Measurements from ENCODE around the gene CENPVL3. TPM values are rescaled to one million over a fixed set of nuclear protein-coding genes. Genes with fewer than 3 reads are reported as not detected.

The CENPVL3 gene
- total RNA-seq, 1 experiment from 2014 or later = not detected

- POLR2A ChIA-PET = no interaction called here
- H3K9me2 ChIP-seq (ENCODE audit: insufficient read depth) = no peaks in the 10 kb centered on the region
- H3K27me3 ChIP-seq (ENCODE audit: insufficient read depth, low read length) = 0 out of 2 replicates have a peak, but pooled peaks cover 5% of the 10 kb centered on the region
- no peak overlapping the region for H2AFZ ChIP-seq (ENCODE audit: low read depth, low read length, poor library complexity, severe bottlenecking)
- TF ChIP-seq CEBPB (IDR thresholded peaks at IDR 0.05; ENCODE audit: low read depth) (no peak), ZBTB33 (IDR thresholded peaks at IDR 0.05; ENCODE audit: extremely low read depth, insufficient replicate concordance, low read length) (no peak), ZFX (IDR thresholded peaks at IDR 0.05) (no peak), SP1 (IDR thresholded peaks at IDR 0.05; ENCODE audit: low read depth) (no peak), ZNF274 (IDR thresholded peaks at IDR 0.05; ENCODE audit: low read depth, low read length) (no peak), MAX (IDR thresholded peaks at IDR 0.05) (no peak), RAD21 (IDR thresholded peaks at IDR 0.05; ENCODE audit: low read depth) (no peak), ELF1 (IDR thresholded peaks at IDR 0.05; ENCODE audit: borderline replicate concordance, low read depth) (no peak), CTCF (IDR thresholded peaks at IDR 0.05 in 2 of 3, conservative IDR thresholded peaks at IDR 0.05 in 1 of 3; ENCODE audit: borderline replicate concordance in 1 of 3, insufficient read depth in 1 of 3, low read depth in 2 of 3, low read length in 2 of 3) (no peak), YY1 (IDR thresholded peaks at IDR 0.05; ENCODE audit: extremely low read depth, insufficient replicate concordance, low read depth, low read length) (no peak)
- no peaks in the 10 kb centered on the region for H3K4me1 ChIP-seq (ENCODE audit: control insufficient read depth in 1 of 2, insufficient read depth in 2 of 2, low read length in 2 of 2)
- H3K9ac ChIP-seq (ENCODE audit: low read length) = no peak overlapping the region
- no peaks in the 10 kb centered on the region for H3K9me3 ChIP-seq (ENCODE audit: control insufficient read depth in 1 of 2, insufficient read depth in 1 of 2, low read depth in 1 of 2, low read length in 2 of 2)
- no peak overlapping the region for H3K27ac ChIP-seq (ENCODE audit: low read depth, low read length)
- intact Hi-C loops (cut with micrococcal nuclease) = no loop called here
- no peak for DNase-seq (ENCODE audit: low read depth, low spot score)
- H3K4me2 ChIP-seq (ENCODE audit: low read length) = no peak overlapping the region
- no peaks in the 10 kb centered on the region for H4K20me1 ChIP-seq (ENCODE audit: insufficient read depth)
- H3K4me3 ChIP-seq (replicated peaks in 1 of 2; ENCODE audit: low read depth in 1 of 2, low read length in 2 of 2) = no peak overlapping the region
- ATAC-seq = no peak
- CTCF ChIA-PET = no interaction called here
- H3K79me2 ChIP-seq (ENCODE audit: insufficient read depth, low read length) = no peaks in the 10 kb centered on the region
- no peaks in the 10 kb centered on the region for H3K36me3 ChIP-seq (ENCODE audit: control insufficient read depth in 1 of 2, insufficient read depth in 2 of 2, low read length in 2 of 2)
- RAD21 ChIA-PET (ENCODE audit: low non-redundant PET in 1 of 2, low total read pairs in 2 of 2, uncharacterized antibody in 2 of 2, unreplicated experiment in 2 of 2) = no interaction called here
- no TSS peak for BruUV-seq (replicated peaks)
Measured at GRCh38 chrX:51569561-51569960, 49.2 kb downstream of the CENPVL3 start.
